Measurements from ENCODE around the gene KCNIP1. TPM values are rescaled to one million over a fixed set of nuclear protein-coding genes. Genes with fewer than 3 reads are reported as not detected.

The KCNIP1 gene
- total RNA-seq, 2 donors from 2014 or later, result 0.52 to 0.99 TPM

- no peak overlapping the region for H3K4me3 ChIP-seq
Observed at GRCh38 chr5:170632266-170632984, 128.6 kb downstream of the KCNIP1 start.

DNA sequence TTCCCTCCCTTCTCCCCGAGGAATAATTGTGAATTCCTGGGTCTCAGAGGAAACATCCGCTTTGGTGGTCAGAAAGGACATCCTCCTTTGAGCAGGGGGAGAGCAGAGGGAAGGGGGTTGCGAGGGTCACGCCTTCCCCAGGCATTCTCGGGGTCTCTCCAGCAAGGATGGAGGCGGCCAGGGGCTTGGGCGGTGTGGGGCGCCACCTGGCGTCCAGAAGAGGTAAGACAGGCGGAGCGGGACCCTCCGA, 129.1 kb downstream of the KCNIP1 start:
- no peak overlapping the region for H3K4me3 ChIP-seq
- WGBS, 2 donors, result 1% methylated on average over 12 of the region's 12 CpGs
- peaks cover 32% of the 10 kb centered on the region for H3K4me1 ChIP-seq
- intact Hi-C loops (cut with DNase I), result no loop called here
- DNase-seq (peak in 3 of 4 donors; percentile 51 to 58 (median 55)), ATAC-seq (no peak)
- TF ChIP-seq, protein P1, sequence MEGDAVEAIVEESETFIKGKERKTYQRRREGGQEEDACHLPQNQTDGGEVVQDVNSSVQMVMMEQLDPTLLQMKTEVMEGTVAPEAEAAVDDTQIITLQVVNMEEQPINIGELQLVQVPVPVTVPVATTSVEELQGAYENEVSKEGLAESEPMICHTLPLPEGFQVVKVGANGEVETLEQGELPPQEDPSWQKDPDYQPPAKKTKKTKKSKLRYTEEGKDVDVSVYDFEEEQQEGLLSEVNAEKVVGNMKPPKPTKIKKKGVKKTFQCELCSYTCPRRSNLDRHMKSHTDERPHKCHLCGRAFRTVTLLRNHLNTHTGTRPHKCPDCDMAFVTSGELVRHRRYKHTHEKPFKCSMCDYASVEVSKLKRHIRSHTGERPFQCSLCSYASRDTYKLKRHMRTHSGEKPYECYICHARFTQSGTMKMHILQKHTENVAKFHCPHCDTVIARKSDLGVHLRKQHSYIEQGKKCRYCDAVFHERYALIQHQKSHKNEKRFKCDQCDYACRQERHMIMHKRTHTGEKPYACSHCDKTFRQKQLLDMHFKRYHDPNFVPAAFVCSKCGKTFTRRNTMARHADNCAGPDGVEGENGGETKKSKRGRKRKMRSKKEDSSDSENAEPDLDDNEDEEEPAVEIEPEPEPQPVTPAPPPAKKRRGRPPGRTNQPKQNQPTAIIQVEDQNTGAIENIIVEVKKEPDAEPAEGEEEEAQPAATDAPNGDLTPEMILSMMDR (IDR thresholded peaks at IDR 0.05), result peak; percentile 74 to 97 (median 90)
- TF ChIP-seq POLR2A (IDR thresholded peaks at IDR 0.05), result no peak
- no peaks in the 10 kb centered on the region for H3K27me3 ChIP-seq
- H3K27ac ChIP-seq, result peak overlapping the region; percentile 6 to 82 (median 49)
- no peaks in the 10 kb centered on the region for H3K36me3 ChIP-seq (replicated peaks in 1 of 2; ENCODE audit: insufficient read depth in 1 of 2, low read depth in 2 of 2)
- no peaks in the 10 kb centered on the region for H3K9me3 ChIP-seq

More at GRCh38 chr5:170632266-170632984, 128.6 kb downstream of the KCNIP1 start:
- Histone ChIP-seq H3K9me3 (no peaks in the 10 kb centered on the region), H3K27ac (peak overlapping the region in 2 of 4 donors; percentile 77 to 82), H3K27me3 (no peaks in the 10 kb centered on the region), H3K36me3 (replicated peaks in 1 of 2; ENCODE audit: insufficient read depth in 1 of 2, low read depth in 2 of 2) (no peaks in the 10 kb centered on the region), H3K4me1 (peaks cover 32% of the 10 kb centered on the region)
- no peak for ATAC-seq
- WGBS, 2 donors, result 30 to 49% methylated on average over 13 to 19 of the region's 19 CpGs
- no peak for DNase-seq
- TF ChIP-seq, protein P1 (IDR thresholded peaks at IDR 0.05), result no peak
- TF ChIP-seq POLR2A (IDR thresholded peaks at IDR 0.05), result no peak
- intact Hi-C loops (cut with DNase I), result no loop called here

DNA sequence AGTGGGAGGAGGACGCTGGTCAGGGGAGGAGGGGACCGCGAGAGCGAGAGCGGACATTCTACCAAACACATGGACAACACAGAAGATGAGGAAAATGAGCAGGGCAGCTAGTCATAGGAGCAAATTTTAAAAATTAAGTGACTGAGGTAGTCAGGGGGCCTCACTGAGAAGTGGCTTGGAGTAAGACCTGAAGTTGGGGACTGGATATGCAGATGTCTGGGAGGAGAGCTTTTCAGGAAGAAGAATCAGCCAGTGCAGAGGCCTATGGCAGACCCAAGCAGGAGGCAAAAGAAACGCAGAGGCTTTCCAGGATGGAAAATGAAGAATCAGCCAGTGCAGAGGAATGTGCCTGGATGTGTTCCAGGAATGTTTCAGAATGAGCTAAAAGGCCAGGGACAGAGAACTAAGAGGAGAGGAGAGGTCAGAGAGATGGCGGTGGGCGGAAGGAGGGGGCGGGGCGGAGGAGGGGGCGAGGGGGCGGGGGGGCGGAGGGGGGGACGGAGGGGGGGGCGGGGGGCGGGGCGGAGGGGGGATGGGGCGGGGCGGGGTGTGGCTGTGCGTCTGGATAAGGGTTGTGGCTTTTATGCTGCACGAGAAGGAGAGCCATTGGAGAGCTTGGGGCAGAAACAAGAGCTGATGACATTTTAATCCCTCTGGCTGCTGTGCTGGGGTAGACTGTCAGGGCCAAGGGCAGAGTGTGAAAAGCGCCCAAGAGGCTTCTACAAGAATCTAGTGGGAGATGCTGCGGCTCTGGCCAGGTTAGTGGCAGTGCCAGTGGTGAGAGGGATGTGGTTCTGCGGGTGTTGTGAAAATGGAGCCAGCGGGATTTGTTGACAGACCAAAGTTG, 129.6 kb downstream of the KCNIP1 start:
- intact Hi-C loops (cut with DNase I), result no loop called here
- H3K27ac ChIP-seq, result peak overlapping the region; percentile 21 to 82 (median 63)

DNA sequence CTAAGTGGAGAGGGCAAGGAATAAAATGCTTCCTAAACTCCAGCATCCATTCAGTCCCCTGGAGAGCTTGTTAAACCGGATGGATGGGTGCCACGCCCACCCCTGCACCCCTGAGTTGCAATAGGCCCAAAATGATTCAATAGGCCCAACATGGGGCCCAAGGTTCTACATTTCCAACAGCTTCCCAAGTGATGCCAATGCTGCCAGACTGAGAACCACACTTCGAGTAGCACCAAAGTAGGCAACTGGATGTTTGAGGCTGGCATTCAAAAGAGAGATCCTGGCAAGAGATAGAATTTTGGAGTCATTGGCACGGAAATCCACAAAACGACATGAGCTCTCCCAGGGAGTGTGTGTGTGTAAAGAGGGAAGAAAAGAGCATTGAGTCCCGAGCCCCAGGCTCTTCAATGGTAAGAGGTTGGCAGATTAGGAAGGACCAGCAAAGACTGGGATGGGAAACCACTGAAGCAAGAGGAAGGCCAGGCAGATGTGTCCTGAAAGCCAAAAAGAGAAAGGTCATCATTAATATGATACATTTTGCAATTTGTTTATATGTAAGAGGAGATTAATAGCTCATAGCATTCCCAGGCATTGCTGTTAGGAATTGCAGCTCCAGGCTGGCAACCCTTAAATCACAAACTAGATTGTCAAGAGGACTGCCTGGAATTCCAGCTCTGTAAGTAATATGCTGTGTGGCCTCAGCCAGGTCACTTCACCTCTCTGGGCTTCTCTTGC, 130.6 kb downstream of the KCNIP1 start:
- no peaks in the 10 kb centered on the region for H3K9me3 ChIP-seq
- DNase-seq, result no peak
- no peak overlapping the region for H3K4me3 ChIP-seq
- no peaks in the 10 kb centered on the region for H3K27me3 ChIP-seq
- H3K4me1 ChIP-seq, result peaks cover 32% of the 10 kb centered on the region
- peak overlapping the region in 1 of 4 donors; percentile 20 for H3K27ac ChIP-seq
- ATAC-seq, result no peak
- H3K36me3 ChIP-seq (replicated peaks in 1 of 2; ENCODE audit: insufficient read depth in 1 of 2, low read depth in 2 of 2), result no peaks in the 10 kb centered on the region
- intact Hi-C loops (cut with DNase I), result no loop called here
- 31 to 40% methylated on average over 6 of the region's 6 CpGs for WGBS, 2 donors
- no peak for TF ChIP-seq POLR2A (IDR thresholded peaks at IDR 0.05)
- TF ChIP-seq, protein P1 (IDR thresholded peaks at IDR 0.05), result no peak

More for the DNA sequence above, 129.6 kb downstream of the KCNIP1 start:
- Histone ChIP-seq H3K4me1 (peaks cover 32% of the 10 kb centered on the region), H3K27me3 (no peaks in the 10 kb centered on the region), H3K9me3 (no peaks in the 10 kb centered on the region), H3K36me3 (replicated peaks in 1 of 2; ENCODE audit: insufficient read depth in 1 of 2, low read depth in 2 of 2) (no peaks in the 10 kb centered on the region), H3K4me3 (no peak overlapping the region)
- 1 to 3% methylated on average over 14 to 20 of the region's 25 CpGs for WGBS, 2 donors
- no peak for TF ChIP-seq POLR2A (IDR thresholded peaks at IDR 0.05)
- TF ChIP-seq, protein P1 (IDR thresholded peaks at IDR 0.05), result peak in 1 of 7 experiments; percentile 3
- peak; percentile 79 for ATAC-seq
- DNase-seq, result peak; percentile 42 to 76 (median 56)

Measured in body of pancreas (tissue), 4 donors.